B cell (primary cell): Measurements from ENCODE around the gene CFB. TPM values are rescaled to one million over a fixed set of nuclear protein-coding genes. Genes with fewer than 3 reads are reported as not detected.

Experiments
- ATAC-seq: fragments of 200-7000 bp; cut with Tn5 transposase; one replicate; pipeline ENCODE4 v1.10.0; 2021; ENCODE audit warnings: low read depth, mild to moderate bottlenecking, moderate number of reproducible peaks, moderate library complexity
- CTCF ChIA-PET: fragments of 350-600 bp; sonication (Branson Sonifier 250); formaldehyde crosslinking; loops from one replicate; lab custom pipeline; 2021; ENCODE audit warnings: antibody characterized with exemption, inconsistent platforms; lab: Charles Lee
- POLR2A ChIA-PET: fragments of 350-600 bp; sonication (Branson Sonifier 250); formaldehyde crosslinking; loops from one replicate; lab custom pipeline; 2021; ENCODE audit warnings: antibody characterized with exemption; lab: Charles Lee
- DNase-seq: peaks from one replicate; pipeline ENCODE4 v3.0.0; 2013
- H2AFZ ChIP-seq: 2 replicates; pipeline ENCODE4 v1.6.1; 2012; ENCODE audit warnings: mild to moderate bottlenecking, low read depth, low read length; ENCODE audit not compliant: insufficient read depth, poor library complexity, severe bottlenecking
- H3K27ac ChIP-seq, 2 donors: 1 replicate in 1 of 2; 2 replicates in 1 of 2; pipeline ENCODE4 v1.5.1; 2012 to 2013; ENCODE audit warnings: low read length in 2 of 2, mild to moderate bottlenecking in 2 of 2, moderate library complexity in 1 of 2
- H3K27me3 ChIP-seq, 4 experiments: fragments of 200-600 bp in 1 of 4; sonication (generic) in 1 of 4; replicated peaks in 1 of 4; 1 replicate in 2 of 4; 2 replicates in 2 of 4; pipeline versions ENCODE4 v1.6.1 to v1.7.0; 2013 to 2016; ENCODE audit warnings: low read length in 3 of 4, mild to moderate bottlenecking in 2 of 4, mixed read lengths in 1 of 4, moderate library complexity in 1 of 4; ENCODE audit not compliant: insufficient read depth in 4 of 4, control insufficient read depth in 3 of 4; ENCODE audit errors: control extremely low read depth in 1 of 4
- H3K36me3 ChIP-seq, 2 experiments: replicated peaks in 1 of 2; 1 replicate in 1 of 2; 2 replicates in 1 of 2; pipeline versions ENCODE4 v1.6.1 to v1.7.1; 2013; ENCODE audit warnings: low read length in 1 of 2; ENCODE audit not compliant: insufficient read depth in 2 of 2, control insufficient read depth in 1 of 2; ENCODE audit errors: control extremely low read depth in 1 of 2, extremely low read depth in 1 of 2
- H3K4me1 ChIP-seq, 2 donors: fragments of 200-600 bp in 1 of 2; sonication (generic) in 1 of 2; 1 replicate in 1 of 2; 2 replicates in 1 of 2; pipeline versions ENCODE4 v1.5.1 to v1.6.1; 2013 to 2017; ENCODE audit warnings: low read length in 2 of 2; ENCODE audit not compliant: control insufficient read depth in 2 of 2, insufficient read depth in 2 of 2
- H3K4me2 ChIP-seq: replicated peaks from 2 replicates; pipeline ENCODE3; 2012; ENCODE audit warnings: mild to moderate bottlenecking, low read depth, low read length; ENCODE audit not compliant: poor library complexity, severe bottlenecking
- H3K4me3 ChIP-seq, 5 experiments: fragments of 200-600 bp in 1 of 5; sonication (generic) in 1 of 5; 1 replicate in 3 of 5; 2 replicates in 2 of 5; pipeline versions ENCODE4 v1.5.1 to v1.7.0; 2011 to 2016; ENCODE audit warnings: low read length in 4 of 5, mild to moderate bottlenecking in 4 of 5, low read depth in 2 of 5, control low read depth in 1 of 5, moderate library complexity in 1 of 5; ENCODE audit not compliant: insufficient read depth in 1 of 5; ENCODE audit errors: control extremely low read depth in 1 of 5, extremely low read depth in 1 of 5
- H3K79me2 ChIP-seq: fragments of 200-600 bp; sonication (generic); one replicate; pipeline ENCODE4 v1.6.0; 2016; ENCODE audit warnings: low read length; ENCODE audit not compliant: control insufficient read depth, insufficient read depth
- H3K9ac ChIP-seq: fragments of 200-600 bp; sonication (generic); 2 replicates; pipeline ENCODE4 v1.6.1; 2017; ENCODE audit warnings: mild to moderate bottlenecking, low read length, moderate library complexity
- H3K9me3 ChIP-seq, 3 donors: one replicate each; pipeline versions ENCODE4 v1.6.1 to v1.7.1; 2013; ENCODE audit warnings: low read length in 2 of 3; ENCODE audit not compliant: control insufficient read depth in 2 of 3, insufficient read depth in 1 of 3; ENCODE audit errors: control extremely low read depth in 1 of 3
- H4K20me1 ChIP-seq: 2 replicates; pipeline ENCODE4 v1.6.0; 2012; ENCODE audit warnings: mild to moderate bottlenecking, low read length; ENCODE audit not compliant: insufficient read depth, control insufficient read depth, poor library complexity, severe bottlenecking
- H3K27ac Mint-ChIP-seq: one replicate; pipeline ENCODE4 v1.8.0; 2021; ENCODE audit warnings: mixed read lengths
- H3K27me3 Mint-ChIP-seq: one replicate; pipeline ENCODE4 v1.8.0; 2021; ENCODE audit warnings: mixed read lengths
- H3K4me1 Mint-ChIP-seq: one replicate; pipeline ENCODE4 v1.8.0; 2021; ENCODE audit warnings: mixed read lengths
- H3K4me3 Mint-ChIP-seq: one replicate; pipeline ENCODE4 v1.8.0; 2021; ENCODE audit warnings: mixed read lengths
- H3K9me3 Mint-ChIP-seq: one replicate; pipeline ENCODE4 v1.8.0; 2022; ENCODE audit warnings: mixed read lengths; ENCODE audit not compliant: insufficient read depth
- CTCF ChIP-seq: fragments of 200-600 bp; IDR thresholded peaks from one replicate; pipeline ENCODE4 v1.8.0; 2022; ENCODE audit warnings: antibody characterized with exemption, mild to moderate bottlenecking
- EZH2 ChIP-seq: IDR thresholded peaks from 2 replicates; pipeline ENCODE4 v1.6.1; 2012; ENCODE audit warnings: borderline replicate concordance, low read depth, mild to moderate bottlenecking, moderate library complexity, low read length; ENCODE audit not compliant: insufficient read depth, poor library complexity, severe bottlenecking
- WGBS: methylation state at CpG from one replicate; pipeline ENCODE4 v1.1.5; 2013; ENCODE audit warnings: missing lambda C conversion rate; ENCODE audit not compliant: insufficient coverage; 5-methylcytosine and 5-hydroxymethylcytosine counted together
- intact Hi-C: fragments of 100-400 bp; cut with micrococcal nuclease; formaldehyde crosslinking; loops from one replicate; pipeline ENCODE4 v1.10.0; 2022
- polyA plus RNA-seq: library from polyadenylated mRNA; depleted of rRNA; stranded (reverse); fragments of >200 nt; gene quantifications from 2 replicates; pipeline ENCODE4 v1.2.3, GENCODE V29; 2012
- total RNA-seq, 2 donors: library from RNA; stranded (reverse); fragments of 120-200 nt in 1 of 2; gene quantifications; 1 replicate in 1 of 2; 2 replicates in 1 of 2; pipeline versions ENCODE4 v1.2.3 to v1.2.4, GENCODE V29; 2013 to 2022

The CFB gene
- total and polyA plus RNA-seq, 2 donors (not counting 1 experiment from before 2014, with no cell fraction given), result not detected

GRCh38 chr6:31897612-31898382 lies 48.1 kb upstream of the CFB start, which contains the start of gene EHMT2:
TSS of gene EHMT2 (minus strand) at chr6:31897698. CDS start at chr6:31897677, 21 bp downstream.
- peak within 1 kb of the TSS; percentile 95 for H3K9ac ChIP-seq
- intact Hi-C loops, result loop anchor here (1.0 to 5.0 kb wide), 8 partner anchors 34 to 351 kb away; partner anchors contain the start of genes ATP6V1G2, BAG6, CLIC1 and CSNK2B
- Mint-ChIP-seq H3K27me3 (no peaks in the 10 kb centered on the region), H3K4me1 (peaks cover 36% of the 10 kb centered on the region), H3K4me3 (peak within 1 kb of the TSS; percentile 96), H3K9me3 (no peaks in the 10 kb centered on the region), H3K27ac (peak within 1 kb of the TSS; percentile 95)
- H4K20me1 ChIP-seq, result no peaks in the 10 kb centered on the region
- H3K27ac ChIP-seq, result peak within 1 kb of the TSS; percentile 76 to 85
- H3K36me3 ChIP-seq, result peaks cover 0 to 11% of the 10 kb centered on the region in 2 experiments
- H2AFZ ChIP-seq, result peak within 1 kb of the TSS; percentile 99
- H3K9me3 ChIP-seq, result no peaks in the 10 kb centered on the region
- peaks cover 13 to 30% of the 10 kb centered on the region in 2 donors for H3K4me1 ChIP-seq
- DNase-seq (peak; percentile 91), ATAC-seq (peak; percentile 46)
- peak within 1 kb of the TSS; percentile 96 for H3K4me2 ChIP-seq
- H3K79me2 ChIP-seq, result peaks cover 4% of the 10 kb centered on the region
- H3K4me3 ChIP-seq, result peak within 1 kb of the TSS; percentile 80 to 100 (median 94)
- CTCF ChIA-PET, result interaction anchor here (0.6 to 1.5 kb wide), 7 partner anchors 10 to 300 kb away, joined by 3 to 5 read pairs (median 3); no protein-coding TSS in a partner anchor
- WGBS, result under 1% methylated on average over 43 of the region's 49 CpGs
- H3K27me3 ChIP-seq, result no peaks in the 10 kb centered on the region
- POLR2A ChIA-PET, result interaction anchor here (0.6 to 1.7 kb wide), 13 partner anchors 10 to 739 kb away, joined by 3 to 9 read pairs (median 5); partner anchors contain the start of genes BAG6, C6orf47, DDAH2 and DXO
- TF ChIP-seq CTCF, result no peak
- TF ChIP-seq EZH2, result no peak
